Lung (tissue), 12 donors: ENCODE measurements around the gene KIF26B. TPM values are rescaled to one million over a fixed set of nuclear protein-coding genes. Genes with fewer than 3 reads are reported as not detected.
"Not testable (repeated sequence)": the region's sequence is repeated elsewhere in the genome, so short reads cannot be mapped to it uniquely, and the experiment has no call there.

Experiments used
- ATAC-seq: fragments of 200-7000 bp; cut with Tn5 transposase; one replicate; pipeline ENCODE4 v1.9.1; 2020; ENCODE audit warnings: moderate number of reproducible peaks; ENCODE audit not compliant: insufficient read depth, low FRiP score
- DNase-seq, 3 donors: peaks; one replicate each; pipeline ENCODE4 v3.0.0-alpha.2; 2013 to 2017
- H3K27ac ChIP-seq, 2 donors: one replicate each; pipeline ENCODE4 v1.5.1; 2013; ENCODE audit warnings: mild to moderate bottlenecking in 2 of 2, moderate library complexity in 2 of 2, control low read depth in 1 of 2, inconsistent platforms in 1 of 2, low read depth in 1 of 2, low read length in 1 of 2
- H3K27me3 ChIP-seq, 3 donors: one replicate each; pipeline ENCODE4 v1.5.1; 2013; ENCODE audit warnings: low read length in 2 of 3; ENCODE audit not compliant: control insufficient read depth in 3 of 3, insufficient read depth in 3 of 3
- H3K36me3 ChIP-seq, 4 donors: one replicate each; pipeline ENCODE4 v1.5.1; 2013; ENCODE audit warnings: low read length in 4 of 4, mild to moderate bottlenecking in 1 of 4, moderate library complexity in 1 of 4; ENCODE audit not compliant: control insufficient read depth in 4 of 4, insufficient read depth in 4 of 4
- H3K4me1 ChIP-seq, 5 donors: one replicate each; pipeline ENCODE4 v1.5.1; 2013; ENCODE audit warnings: low read length in 5 of 5, mild to moderate bottlenecking in 2 of 5, moderate library complexity in 1 of 5; ENCODE audit not compliant: control insufficient read depth in 5 of 5, insufficient read depth in 5 of 5
- H3K4me3 ChIP-seq: one replicate; pipeline ENCODE4 v1.5.1; 2013; ENCODE audit warnings: mild to moderate bottlenecking, control low read depth, moderate library complexity
- H3K9ac ChIP-seq, 2 donors: one replicate each; pipeline ENCODE4 v1.5.1; 2013; ENCODE audit warnings: low read length in 2 of 2, control low read depth in 1 of 2; ENCODE audit not compliant: insufficient read depth in 1 of 2
- H3K9me3 ChIP-seq, 4 donors: one replicate each; pipeline ENCODE4 v1.5.1; 2013; ENCODE audit warnings: low read length in 3 of 4, mild to moderate bottlenecking in 1 of 4, moderate library complexity in 1 of 4; ENCODE audit not compliant: control insufficient read depth in 4 of 4, insufficient read depth in 3 of 4
- WGBS, 2 donors: extraction: QIAGEN DNeasy Blood & Tissue Kit; methylation state at CpG; one replicate each; pipeline ENCODE4 v1.1.7; 2013; 5-methylcytosine and 5-hydroxymethylcytosine counted together
- polyA plus RNA-seq, 2 donors: library from polyadenylated mRNA; stranded (reverse); fragments of 200-250 nt; gene quantifications; one replicate each; pipeline ENCODE4 v1.2.1, GENCODE V29; 2013
- total RNA-seq, 2 donors: library from RNA; depleted of rRNA in 1 of 2; stranded (reverse); fragments of >200 nt in 1 of 2; gene quantifications; one replicate each; pipeline ENCODE4 v1.2.1, GENCODE V29; 2014 to 2021
- TF ChIP-seq, protein P1 (sequence below): IDR thresholded peaks from 2 replicates; pipeline ENCODE4 v1.5.1; 2012; ENCODE audit warnings: mild to moderate bottlenecking; ENCODE audit errors: control extremely low read depth, extremely low read depth
- donor health status: control.
- donor health status: control.
- donor health status: Bipolar disorder and iron deficiency.
- donor health status: healthy.
- donor health status: DM: yes; HTN: yes; CAD: no.

The KIF26B gene
- total and polyA plus RNA-seq, 4 donors = 0.61 to 6.7 (median 2.2) TPM

DNA sequence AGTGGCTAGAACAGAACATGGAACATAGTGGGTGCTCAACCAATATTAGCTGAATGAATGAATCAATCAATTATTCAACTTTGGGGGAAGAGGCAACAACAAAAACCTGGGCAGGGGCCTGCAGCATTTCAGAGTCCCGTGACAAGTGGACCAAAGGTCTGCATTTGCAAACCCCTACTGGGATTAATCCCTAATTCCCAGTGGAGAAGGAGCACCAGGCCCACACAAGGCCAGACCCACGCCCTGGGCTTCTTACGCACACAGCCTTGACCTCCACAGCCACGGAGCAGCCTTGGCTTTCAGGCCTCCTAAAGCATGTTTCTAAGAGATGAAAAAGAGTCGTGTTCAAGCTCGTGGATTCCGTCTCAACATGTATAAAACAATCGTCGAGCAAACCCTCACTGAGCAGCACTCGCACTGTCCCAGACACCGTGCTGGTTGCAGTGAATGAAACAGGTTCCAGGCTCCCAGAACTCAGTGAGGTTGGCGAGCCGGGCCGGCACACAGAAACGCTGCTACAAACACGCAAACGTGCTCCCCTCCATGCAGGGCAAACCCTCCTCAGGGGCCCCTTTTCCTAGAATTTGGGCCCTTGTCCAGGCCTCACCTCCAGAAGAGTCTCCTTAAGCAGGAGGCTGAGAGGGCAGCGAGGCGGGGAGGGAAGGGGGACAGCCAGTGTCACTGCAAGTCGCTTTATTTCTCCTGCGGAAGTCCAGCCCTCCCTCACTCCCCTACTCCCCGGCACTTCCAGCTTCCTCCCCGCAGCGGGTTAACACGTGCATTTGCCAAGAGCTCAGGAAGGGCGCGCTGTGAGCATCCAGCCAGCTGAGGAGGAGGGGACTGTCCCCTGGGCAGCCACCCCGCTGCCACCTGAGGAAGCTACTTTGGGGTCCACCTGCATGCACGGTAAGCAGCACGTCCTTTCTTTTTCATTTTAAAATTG is 556.4 kb downstream of the KIF26B start:
- WGBS, 2 donors = 66 to 67% methylated on average over 30 of the region's 30 CpGs
- no peak for ATAC-seq
- TF ChIP-seq, protein P1, sequence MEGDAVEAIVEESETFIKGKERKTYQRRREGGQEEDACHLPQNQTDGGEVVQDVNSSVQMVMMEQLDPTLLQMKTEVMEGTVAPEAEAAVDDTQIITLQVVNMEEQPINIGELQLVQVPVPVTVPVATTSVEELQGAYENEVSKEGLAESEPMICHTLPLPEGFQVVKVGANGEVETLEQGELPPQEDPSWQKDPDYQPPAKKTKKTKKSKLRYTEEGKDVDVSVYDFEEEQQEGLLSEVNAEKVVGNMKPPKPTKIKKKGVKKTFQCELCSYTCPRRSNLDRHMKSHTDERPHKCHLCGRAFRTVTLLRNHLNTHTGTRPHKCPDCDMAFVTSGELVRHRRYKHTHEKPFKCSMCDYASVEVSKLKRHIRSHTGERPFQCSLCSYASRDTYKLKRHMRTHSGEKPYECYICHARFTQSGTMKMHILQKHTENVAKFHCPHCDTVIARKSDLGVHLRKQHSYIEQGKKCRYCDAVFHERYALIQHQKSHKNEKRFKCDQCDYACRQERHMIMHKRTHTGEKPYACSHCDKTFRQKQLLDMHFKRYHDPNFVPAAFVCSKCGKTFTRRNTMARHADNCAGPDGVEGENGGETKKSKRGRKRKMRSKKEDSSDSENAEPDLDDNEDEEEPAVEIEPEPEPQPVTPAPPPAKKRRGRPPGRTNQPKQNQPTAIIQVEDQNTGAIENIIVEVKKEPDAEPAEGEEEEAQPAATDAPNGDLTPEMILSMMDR = no peak
- no peak overlapping the region for H3K27ac ChIP-seq
- no peak overlapping the region for H3K9ac ChIP-seq
- DNase-seq = peak in 1 of 3 donors; percentile 17
- H3K36me3 ChIP-seq = no peaks in the 10 kb centered on the region
- peaks cover 0 to 2% (median 0%) of the 10 kb centered on the region in 5 donors for H3K4me1 ChIP-seq
- H3K9me3 ChIP-seq = no peaks in the 10 kb centered on the region
- H3K4me3 ChIP-seq = no peak overlapping the region
- no peaks in the 10 kb centered on the region for H3K27me3 ChIP-seq

DNA sequence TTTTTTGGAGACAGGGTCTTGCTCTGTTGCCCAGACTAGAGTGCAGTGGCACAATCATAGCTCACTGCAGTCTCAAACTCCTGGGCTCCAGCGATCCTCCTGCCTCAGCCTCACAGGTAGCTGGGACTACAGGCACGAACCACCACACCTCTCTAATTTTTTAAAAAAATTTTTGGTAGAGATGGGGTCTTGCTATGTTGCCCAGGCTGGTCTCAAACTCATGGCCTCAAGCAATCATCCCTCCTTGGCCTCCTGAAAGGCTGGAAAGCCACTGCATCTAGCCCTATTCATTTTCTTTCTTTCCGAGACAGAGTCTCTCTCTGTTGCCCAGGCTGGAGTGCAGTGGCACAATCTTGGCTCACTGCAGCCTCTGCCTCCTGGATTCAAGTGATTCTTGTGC is 559.2 kb downstream of the KIF26B start:
- H3K27me3 ChIP-seq, ATAC-seq, H3K4me3 ChIP-seq, H3K4me1 ChIP-seq, H3K9me3 ChIP-seq, H3K36me3 ChIP-seq, H3K27ac ChIP-seq, DNase-seq, H3K9ac ChIP-seq: not testable (repeated sequence)
- WGBS, 2 donors = 90 to 92% methylated on average over 3 of the region's 3 CpGs

DNA sequence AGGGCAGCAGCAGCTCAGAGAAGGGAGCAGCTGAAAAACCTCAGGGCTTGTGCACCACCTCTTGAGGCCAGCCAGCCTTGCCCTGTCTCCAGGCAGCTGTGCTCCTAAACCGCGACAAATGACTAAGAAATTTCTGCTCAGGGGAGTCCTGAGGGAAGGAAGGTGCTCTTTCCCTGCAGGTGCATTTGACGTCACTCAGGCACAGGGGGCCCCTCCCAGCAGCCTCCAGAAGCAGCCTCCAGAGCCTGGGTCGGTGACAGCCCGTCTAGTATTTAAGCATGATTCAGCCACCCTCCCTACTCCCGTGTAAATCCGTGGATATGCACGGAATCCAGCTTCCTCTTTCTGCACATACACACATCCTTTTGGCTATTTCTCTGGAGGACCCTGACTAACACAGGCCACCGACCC is 560.5 kb downstream of the KIF26B start:
- 48 to 55% methylated on average over 9 of the region's 9 CpGs for WGBS, 2 donors
- TF ChIP-seq, protein P1 = no peak
- Histone ChIP-seq H3K9ac (no peak overlapping the region), H3K36me3 (no peaks in the 10 kb centered on the region), H3K4me3 (no peak overlapping the region), H3K27me3 (no peaks in the 10 kb centered on the region), H3K4me1 (peaks cover 0 to 2% (median 0%) of the 10 kb centered on the region in 5 donors), H3K9me3 (no peaks in the 10 kb centered on the region), H3K27ac (no peak overlapping the region)
- DNase-seq = no peak
- ATAC-seq = no peak

DNA sequence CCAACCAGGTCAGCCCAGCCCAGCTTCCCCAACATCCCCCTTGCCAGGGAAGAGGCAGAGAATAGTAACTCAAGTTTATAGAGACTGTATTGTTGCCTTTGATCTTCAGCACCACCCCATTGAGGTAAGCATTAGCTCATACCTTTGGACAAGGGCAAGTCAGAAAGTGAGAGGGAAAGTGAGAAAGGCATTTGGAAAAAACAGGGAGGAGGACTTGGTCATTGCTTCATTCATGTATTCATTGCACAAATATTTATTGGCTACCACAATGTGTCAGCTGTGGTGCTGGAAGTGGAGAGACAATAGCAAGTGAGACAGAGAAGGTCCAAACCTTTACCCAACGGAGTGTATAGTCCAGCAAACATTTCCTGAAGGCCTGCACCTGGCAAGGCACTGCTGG is 561.2 kb downstream of the KIF26B start:
- H3K9ac ChIP-seq = no peak overlapping the region
- no peak for ATAC-seq
- H3K4me3 ChIP-seq = no peak overlapping the region
- 65 to 80% methylated on average over 1 of the region's 1 CpG for WGBS, 2 donors
- H3K27ac ChIP-seq = no peak overlapping the region
- no peak for DNase-seq
- TF ChIP-seq, protein P1 = no peak
- no peaks in the 10 kb centered on the region for H3K36me3 ChIP-seq
- H3K4me1 ChIP-seq = peaks cover 0 to 2% (median 0%) of the 10 kb centered on the region in 5 donors
- H3K9me3 ChIP-seq = no peaks in the 10 kb centered on the region
- no peaks in the 10 kb centered on the region for H3K27me3 ChIP-seq
